A673 (cell line): ENCODE measurements around the gene ZMAT3. TPM values are rescaled to one million over a fixed set of nuclear protein-coding genes. Genes with fewer than 3 reads are reported as not detected.
"Not testable (repeated sequence)": the region's sequence is repeated elsewhere in the genome, so short reads cannot be mapped to it uniquely, and the experiment has no call there.

Experiments
- Bru-seq: library from RNA; stranded (reverse); fragments of 400-500 nt; gene quantifications from one replicate; lab custom pipeline; 2021; lab: Mats Ljungman, UMichigan
- BruChase-seq, 2 experiments: library from RNA; stranded (reverse); fragments of 400-500 nt; gene quantifications; one replicate each; lab custom pipeline; 2021; lab: Mats Ljungman, UMichigan
- BruUV-seq: library from RNA; stranded (reverse); fragments of 400-500 nt; replicated peaks from 2 replicates; lab custom pipeline; 2021; lab: Mats Ljungman, UMichigan
- CTCF ChIA-PET: fragments of 300-600 bp; sonication (Branson Sonifier 250); formaldehyde crosslinking; loops from one replicate; lab custom pipeline; 2022; ENCODE audit warnings: antibody characterized with exemption; lab: Charles Lee
- POLR2A ChIA-PET: fragments of 300-600 bp; sonication (Branson Sonifier 250); formaldehyde crosslinking; loops from one replicate; lab custom pipeline; 2022; ENCODE audit warnings: antibody characterized with exemption; ENCODE audit not compliant: low non-redundant PET; lab: Charles Lee
- DNase-seq: peaks from one replicate; pipeline ENCODE4 v3.0.0-alpha.2; 2015; ENCODE audit warnings: low spot score
- H3K27ac ChIP-seq: fragments of 200-600 bp; sonication (generic); 2 replicates; pipeline ENCODE4 v1.5.1; 2016; ENCODE audit warnings: mixed run types, low read depth, mild to moderate bottlenecking, mixed read lengths, antibody characterized with exemption, low read length; ENCODE audit not compliant: poor library complexity, severe bottlenecking
- H3K27me3 ChIP-seq: fragments of 200-600 bp; sonication (generic); replicated peaks from 2 replicates; pipeline ENCODE4 v1.6.1; 2017; ENCODE audit warnings: mixed run types, low read depth, mild to moderate bottlenecking, mixed read lengths, antibody characterized with exemption, low read length; ENCODE audit not compliant: insufficient read depth, poor library complexity
- H3K36me3 ChIP-seq: fragments of 200-600 bp; sonication (generic); 2 replicates; pipeline ENCODE4 v1.6.1; 2016; ENCODE audit warnings: mixed run types, mild to moderate bottlenecking, mixed read lengths, antibody characterized with exemption, low read length; ENCODE audit not compliant: insufficient read depth, poor library complexity, severe bottlenecking
- H3K4me1 ChIP-seq: fragments of 200-600 bp; sonication (generic); 2 replicates; pipeline ENCODE4 v1.6.1; 2017; ENCODE audit warnings: mixed run types, mild to moderate bottlenecking, mixed read lengths, antibody characterized with exemption, low read length; ENCODE audit not compliant: insufficient read depth, poor library complexity, severe bottlenecking
- H3K4me3 ChIP-seq: fragments of 200-600 bp; sonication (generic); 2 replicates; pipeline ENCODE4 v1.5.1; 2016; ENCODE audit warnings: low read depth, mixed run types, mild to moderate bottlenecking, mixed read lengths, low read length; ENCODE audit not compliant: poor library complexity, severe bottlenecking
- H3K9me3 ChIP-seq: fragments of 200-600 bp; sonication (generic); 2 replicates; pipeline ENCODE4 v1.6.1; 2016; ENCODE audit warnings: mixed run types, low read depth, mild to moderate bottlenecking, mixed read lengths, antibody characterized with exemption, low read length; ENCODE audit not compliant: poor library complexity, severe bottlenecking
- EZH2 ChIP-seq: fragments of 200-600 bp; sonication (generic); IDR thresholded peaks from 2 replicates; pipeline ENCODE4 v1.6.1; 2017; ENCODE audit warnings: borderline replicate concordance, low read depth, mild to moderate bottlenecking, mixed read lengths, antibody characterized with exemption, low read length; ENCODE audit not compliant: poor library complexity, severe bottlenecking
- intact Hi-C: fragments of 100-400 bp; cut with micrococcal nuclease; formaldehyde crosslinking; loops from one replicate; pipeline ENCODE4 v1.10.0; 2022; ENCODE audit not compliant: unreplicated experiment
- long read RNA-seq: library from polyadenylated mRNA; stranded (forward); transcript quantifications from one replicate; pipeline ENCODE4 v2.0.0, GENCODE V29; 2022
- total RNA-seq: library from RNA; stranded (reverse); gene quantifications from 2 replicates; pipeline ENCODE4 v1.2.3, GENCODE V29; 2021
- TF ChIP-seq, protein P1 (sequence below): fragments of 300-800, 200-600 bp; sonication (generic); conservative IDR thresholded peaks from 2 replicates; pipeline ENCODE4 v1.5.1; 2017; ENCODE audit warnings: low read depth, mild to moderate bottlenecking, antibody characterized with exemption, low read length, moderate library complexity, mixed read lengths

ZMAT3 gene, protein sequence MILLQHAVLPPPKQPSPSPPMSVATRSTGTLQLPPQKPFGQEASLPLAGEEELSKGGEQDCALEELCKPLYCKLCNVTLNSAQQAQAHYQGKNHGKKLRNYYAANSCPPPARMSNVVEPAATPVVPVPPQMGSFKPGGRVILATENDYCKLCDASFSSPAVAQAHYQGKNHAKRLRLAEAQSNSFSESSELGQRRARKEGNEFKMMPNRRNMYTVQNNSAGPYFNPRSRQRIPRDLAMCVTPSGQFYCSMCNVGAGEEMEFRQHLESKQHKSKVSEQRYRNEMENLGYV
- total RNA-seq (8.6 and 9.5 TPM in 2 replicates), Bru-seq, nascent RNA (percentile 57 among the genes with signal in this experiment), BruChase-seq, experiment 1, labeled RNA remaining after a 2-hour chase (percentile 68 among the genes with signal in this experiment), BruChase-seq, experiment 2, labeled RNA remaining after a 6-hour chase (percentile 74 among the genes with signal in this experiment)
- long read RNA-seq, full-length matches to known transcripts: 1 of 6 reads
- long read RNA-seq, partial matches to known transcripts: 2 of 6 reads
- long read RNA-seq, other reads (novel, unspliced or antisense): 3 of 6 reads

DNA sequence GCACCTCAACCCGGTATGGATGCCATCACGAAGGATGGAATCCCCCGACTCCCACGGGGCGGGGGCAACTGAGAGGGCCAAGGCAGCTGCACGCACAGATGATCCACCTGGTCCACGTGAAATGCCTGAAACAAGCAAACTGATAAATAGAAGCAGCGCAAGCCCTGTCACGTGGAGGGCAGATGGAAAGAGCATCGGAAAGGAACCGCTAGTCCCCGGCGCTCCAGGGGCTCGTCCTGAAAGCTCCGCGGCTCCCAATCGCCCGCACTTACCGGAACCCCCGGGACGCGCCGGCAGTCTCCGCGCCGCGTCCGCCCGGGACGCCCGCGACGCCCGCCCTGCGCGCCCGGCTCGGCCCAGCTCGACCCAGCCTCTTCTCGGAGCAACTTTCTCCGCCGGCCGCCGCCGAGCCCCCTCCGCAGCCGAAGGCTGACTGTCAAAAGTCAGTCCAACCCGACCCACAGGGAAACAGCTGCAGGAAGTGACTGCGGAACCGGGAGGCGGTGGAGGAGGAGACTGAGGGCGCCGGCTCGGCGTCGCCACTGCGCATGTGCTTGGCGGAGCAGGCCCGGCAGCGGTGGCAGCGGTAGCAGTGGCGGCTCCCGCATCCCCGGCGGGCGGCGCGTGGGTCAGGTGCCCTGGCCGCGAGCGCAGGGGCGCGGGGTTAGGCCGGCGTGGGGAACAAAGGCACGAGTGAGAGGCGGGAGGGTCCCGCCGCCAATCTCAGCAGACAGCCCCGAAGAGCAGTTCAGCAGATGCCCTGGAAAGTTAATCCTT, at the start of gene ZMAT3:
Gene ZMAT3, minus strand, starts transcription at position 487 of the 777 bp plus-strand sequence. CDS start 4,057 bp downstream, outside the sequence.
- no peaks in the 10 kb centered on the region for H3K27me3 ChIP-seq
- peak within 1 kb of the TSS; percentile 78 for H3K27ac ChIP-seq
- BruUV-seq: no TSS peak
- ChIA-PET POLR2A (no interaction called here), CTCF (no interaction called here)
- H3K4me1 ChIP-seq: peaks cover 17% of the 10 kb centered on the region
- no peaks in the 10 kb centered on the region for H3K9me3 ChIP-seq
- intact Hi-C loops: loop anchor here (2.0 kb wide), 1 partner anchor 77 kb away; the partner anchor contains the start of gene PIK3CA
- H3K36me3 ChIP-seq: peaks cover 4% of the 10 kb centered on the region
- peak within 1 kb of the TSS; percentile 89 for H3K4me3 ChIP-seq
- TF ChIP-seq EZH2: no peak
- DNase-seq: peak; percentile 87

DNA sequence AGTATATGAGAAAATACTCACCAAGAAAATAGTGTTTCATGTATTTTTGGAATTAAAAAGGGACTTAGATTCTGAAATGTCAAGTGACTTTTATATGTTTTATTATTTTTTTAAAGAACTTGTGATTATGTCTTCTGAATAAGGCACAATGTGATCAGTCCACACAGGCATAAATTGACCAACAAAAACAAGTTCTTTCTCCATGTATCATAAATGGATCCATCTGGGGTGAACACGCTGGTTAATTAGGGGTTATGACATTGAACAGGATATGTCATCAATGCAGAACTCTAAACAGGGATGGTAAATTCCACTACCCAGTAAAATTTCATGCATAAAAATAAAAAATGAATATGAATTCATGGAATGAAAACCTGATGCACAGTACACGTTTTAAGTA, 45.2 kb upstream of the ZMAT3 start:
- Histone ChIP-seq H3K9me3 (no peaks in the 10 kb centered on the region), H3K27me3 (no peaks in the 10 kb centered on the region), H3K27ac (no peak overlapping the region), H3K4me1 (no peaks in the 10 kb centered on the region), H3K4me3 (no peak overlapping the region), H3K36me3 (no peaks in the 10 kb centered on the region)
- no TSS peak for BruUV-seq
- CTCF ChIA-PET: no interaction called here
- TF ChIP-seq, protein P1, sequence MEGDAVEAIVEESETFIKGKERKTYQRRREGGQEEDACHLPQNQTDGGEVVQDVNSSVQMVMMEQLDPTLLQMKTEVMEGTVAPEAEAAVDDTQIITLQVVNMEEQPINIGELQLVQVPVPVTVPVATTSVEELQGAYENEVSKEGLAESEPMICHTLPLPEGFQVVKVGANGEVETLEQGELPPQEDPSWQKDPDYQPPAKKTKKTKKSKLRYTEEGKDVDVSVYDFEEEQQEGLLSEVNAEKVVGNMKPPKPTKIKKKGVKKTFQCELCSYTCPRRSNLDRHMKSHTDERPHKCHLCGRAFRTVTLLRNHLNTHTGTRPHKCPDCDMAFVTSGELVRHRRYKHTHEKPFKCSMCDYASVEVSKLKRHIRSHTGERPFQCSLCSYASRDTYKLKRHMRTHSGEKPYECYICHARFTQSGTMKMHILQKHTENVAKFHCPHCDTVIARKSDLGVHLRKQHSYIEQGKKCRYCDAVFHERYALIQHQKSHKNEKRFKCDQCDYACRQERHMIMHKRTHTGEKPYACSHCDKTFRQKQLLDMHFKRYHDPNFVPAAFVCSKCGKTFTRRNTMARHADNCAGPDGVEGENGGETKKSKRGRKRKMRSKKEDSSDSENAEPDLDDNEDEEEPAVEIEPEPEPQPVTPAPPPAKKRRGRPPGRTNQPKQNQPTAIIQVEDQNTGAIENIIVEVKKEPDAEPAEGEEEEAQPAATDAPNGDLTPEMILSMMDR: no peak
- TF ChIP-seq EZH2: no peak
- POLR2A ChIA-PET: no interaction called here
- DNase-seq: no peak
- intact Hi-C loops: no loop called here

DNA sequence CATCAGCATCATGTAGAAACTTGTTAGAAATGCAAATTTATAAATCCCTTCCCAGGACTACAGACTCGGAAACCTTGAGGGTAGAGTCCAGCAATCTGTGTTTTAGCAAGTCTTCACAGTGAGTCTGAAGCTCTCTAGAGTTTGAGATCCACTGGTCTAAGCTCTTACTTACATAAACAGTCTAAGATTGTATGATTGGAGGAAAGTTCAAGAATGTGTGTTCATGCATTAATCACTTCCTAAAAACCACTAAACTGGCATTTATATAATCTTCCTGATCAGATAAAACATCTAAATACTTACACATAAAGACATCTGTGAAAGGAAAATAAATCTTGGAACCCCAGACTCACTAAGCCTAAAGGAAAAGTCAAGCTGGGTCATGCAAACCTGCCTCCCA, 43.8 kb upstream of the ZMAT3 start:
- intact Hi-C loops, BruUV-seq, CTCF ChIA-PET, POLR2A ChIA-PET, H3K36me3 ChIP-seq, H3K4me3 ChIP-seq, H3K9me3 ChIP-seq, H3K27me3 ChIP-seq, H3K4me1 ChIP-seq, H3K27ac ChIP-seq, DNase-seq: not testable (repeated sequence)

DNA sequence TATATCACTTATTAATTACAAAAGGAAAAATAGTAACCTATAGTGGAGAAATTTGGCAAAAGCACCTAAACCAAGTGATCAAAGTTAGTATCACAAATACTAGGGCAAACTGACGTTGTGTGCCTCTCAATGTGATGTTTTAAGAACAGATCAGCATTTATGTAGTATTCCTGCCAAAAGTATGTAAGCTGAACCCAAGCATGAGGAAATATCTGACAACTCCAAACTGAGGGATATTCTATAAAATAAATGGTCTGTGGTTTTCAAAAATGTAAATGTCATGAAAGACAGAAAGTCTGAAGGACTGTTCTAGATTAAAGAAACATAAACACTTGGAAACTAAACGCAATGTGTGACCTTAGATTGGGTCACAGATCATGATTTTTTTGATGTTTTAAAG, 42.3 kb upstream of the ZMAT3 start:
- Histone ChIP-seq H3K4me1 (no peaks in the 10 kb centered on the region), H3K4me3 (no peak overlapping the region), H3K36me3 (no peaks in the 10 kb centered on the region), H3K9me3 (no peaks in the 10 kb centered on the region), H3K27me3 (no peaks in the 10 kb centered on the region), H3K27ac (no peak overlapping the region)
- ChIA-PET POLR2A (no interaction called here), CTCF (no interaction called here)
- DNase-seq: no peak
- TF ChIP-seq, protein P1: no peak
- TF ChIP-seq EZH2: no peak
- intact Hi-C loops: no loop called here
- no TSS peak for BruUV-seq
